HTR-8/SVneo (cell line): ENCODE results near the gene NTPCR.
A peak's percentile ranks its signal among the peaks of the same experiment; 100 is the strongest.
"Not testable (repeated sequence)": the region's sequence is repeated elsewhere in the genome, so short reads cannot be mapped to it uniquely, and the experiment has no call there.

Experiments
- DNase-seq: peaks from one replicate; pipeline ENCODE4 v3.0.0; 2011; ENCODE audit warnings: low spot score, mixed read lengths; ENCODE audit not compliant: insufficient read length
- FAIRE-seq: peaks from 2 replicates; lab custom pipeline; 2011; peaks lifted over from hg19 to GRCh38; lab: Jason Lieb, UNC

Gene NTPCR

GRCh38 chr1:232983375-232983774 lies 33.0 kb downstream of the NTPCR start:
- FAIRE-seq = no peak
- DNase-seq = no peak

- no peak for DNase-seq
- FAIRE-seq = no peak
Measured at GRCh38 chr1:232983817-232984567, 33.6 kb downstream of the NTPCR start.

- DNase-seq = no peak
- no peak for FAIRE-seq
Measured at GRCh38 chr1:232984577-232985425, 34.4 kb downstream of the NTPCR start.

GRCh38 chr1:232985882-232986526 lies 35.6 kb downstream of the NTPCR start:
- no peak for FAIRE-seq
- DNase-seq = no peak

- FAIRE-seq (no peak), DNase-seq (no peak)
Measured at GRCh38 chr1:232986527-232986922, 36.1 kb downstream of the NTPCR start.

GRCh38 chr1:232987046-232987773 lies 36.8 kb downstream of the NTPCR start:
- no peak for FAIRE-seq
- DNase-seq = no peak

- FAIRE-seq (no peak), DNase-seq (no peak)
Measured at GRCh38 chr1:232987774-232988140, 37.3 kb downstream of the NTPCR start.

- FAIRE-seq = peak; percentile 9
- peak; percentile 66 for DNase-seq
Measured at GRCh38 chr1:232988572-232989040, 38.2 kb downstream of the NTPCR start.

- FAIRE-seq = no peak
- no peak for DNase-seq
Measured at GRCh38 chr1:232990176-232991128, 40.0 kb downstream of the NTPCR start.

- no peak for DNase-seq
- FAIRE-seq = no peak
Measured at GRCh38 chr1:232991238-232991637, 40.8 kb downstream of the NTPCR start.

GRCh38 chr1:232992227-232992626 lies 41.8 kb downstream of the NTPCR start:
- DNase-seq (no peak), FAIRE-seq (no peak)

GRCh38 chr1:232993555-232993954 lies 43.1 kb downstream of the NTPCR start:
- DNase-seq (no peak), FAIRE-seq (no peak)

- FAIRE-seq (no peak), DNase-seq (no peak)
Measured at GRCh38 chr1:232995189-232995588, 44.8 kb downstream of the NTPCR start.

GRCh38 chr1:232996143-232996542 lies 45.7 kb downstream of the NTPCR start:
- no peak for DNase-seq
- FAIRE-seq = no peak

- DNase-seq (no peak), FAIRE-seq (no peak)
Measured at GRCh38 chr1:232998138-232998537, 47.7 kb downstream of the NTPCR start.

- FAIRE-seq (no peak), DNase-seq (no peak)
Measured at GRCh38 chr1:232998646-232999045, 48.2 kb downstream of the NTPCR start.

- no peak for FAIRE-seq
- no peak for DNase-seq
Measured at GRCh38 chr1:232999956-233000625, 49.7 kb downstream of the NTPCR start.

- DNase-seq, FAIRE-seq: not testable (repeated sequence)
Measured at GRCh38 chr1:233003638-233004037, 53.2 kb downstream of the NTPCR start.

GRCh38 chr1:233004451-233004850 lies 54.0 kb downstream of the NTPCR start:
- DNase-seq (no peak), FAIRE-seq (no peak)
